ENCODE measurements around the gene SPINT1. TPM values are rescaled to one million over a fixed set of nuclear protein-coding genes. Genes with fewer than 3 reads are reported as not detected.

Gene SPINT1
- total and polyA plus RNA-seq, 8 donors = 39.3 to 123 (median 51.1) TPM

DNA sequence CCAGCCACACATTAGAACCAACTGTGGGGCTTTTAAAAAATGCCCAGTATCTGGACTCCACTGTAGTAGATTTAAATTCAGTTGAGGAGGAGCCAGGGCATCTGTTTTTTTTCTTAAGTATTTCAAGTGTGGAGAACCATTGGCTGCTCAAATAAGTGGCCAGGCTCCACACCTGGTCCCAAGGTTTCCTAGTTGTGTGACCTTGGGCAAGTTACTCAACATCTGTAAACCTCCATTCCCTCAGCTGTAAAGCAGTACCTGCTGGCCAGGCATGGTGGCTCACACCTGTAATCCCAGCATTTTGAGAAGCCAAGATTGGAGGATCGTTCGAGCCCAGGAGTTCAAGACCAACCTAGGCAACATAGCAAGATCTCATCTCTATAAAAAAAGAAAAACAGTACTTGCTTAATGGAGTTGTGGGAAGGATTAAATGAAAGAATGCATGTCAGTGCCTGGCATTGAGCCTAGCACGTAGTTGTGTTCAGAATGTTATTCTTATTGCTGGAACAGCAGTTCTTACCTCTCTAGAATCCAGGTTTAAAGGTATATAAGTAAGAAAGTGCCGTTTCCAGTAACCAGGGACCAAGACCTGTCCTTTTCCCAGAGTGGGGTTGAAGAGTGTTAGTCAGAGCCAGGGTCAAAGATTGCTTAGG, 17.3 kb upstream of the SPINT1 start:
- intact Hi-C loops (cut with DNase I) = no loop called here
- Histone ChIP-seq H3K36me3 (no peaks in the 10 kb centered on the region), H3K9me3 (no peaks in the 10 kb centered on the region), H3K4me1 (peaks cover 0 to 7% (median 0%) of the 10 kb centered on the region in 3 donors), H3K27me3 (no peaks in the 10 kb centered on the region), H3K27ac (peak overlapping the region in 2 of 4 donors; percentile 53 to 67), H3K4me3 (no peak overlapping the region)
- WGBS, 2 donors = 80 to 90% methylated on average over 4 of the region's 4 CpGs
- ATAC-seq (peak; percentile 35 to 76 (median 58)), FAIRE-seq (no peak), DNase-seq (peak in 1 of 6 donors; percentile 41)
- no peak for TF ChIP-seq CTCF (IDR thresholded peaks at IDR 0.05)

GRCh38 chr15:40828447-40829036, 15.3 kb upstream of the SPINT1 start, which contains the start of gene PPP1R14D:
Gene PPP1R14D, minus strand, starts transcription at chr15:40828708. Its CDS starts 67 bp downstream, at chr15:40828641.
- H3K36me3 ChIP-seq = no peaks in the 10 kb centered on the region
- TF ChIP-seq CTCF (IDR thresholded peaks at IDR 0.05) = no peak
- 94% methylated on average over 6 of the region's 6 CpGs for WGBS, 2 donors
- H3K4me1 ChIP-seq = peaks cover 0 to 7% (median 0%) of the 10 kb centered on the region in 3 donors
- H3K9me3 ChIP-seq = no peaks in the 10 kb centered on the region
- ATAC-seq (peak in 1 of 4 donors; percentile 28), FAIRE-seq (no peak), DNase-seq (no peak)
- H3K27ac ChIP-seq = no peak within 1 kb of the TSS
- intact Hi-C loops (cut with DNase I) = no loop called here
- no peaks in the 10 kb centered on the region for H3K27me3 ChIP-seq
- no peak within 1 kb of the TSS for H3K4me3 ChIP-seq

GRCh38 chr15:40829115-40829514, 14.7 kb upstream of the SPINT1 start:
- FAIRE-seq (no peak), DNase-seq (no peak), ATAC-seq (no peak)
- Histone ChIP-seq H3K9me3 (no peaks in the 10 kb centered on the region), H3K27ac (no peak overlapping the region), H3K4me3 (no peak overlapping the region), H3K4me1 (peaks cover 0 to 7% (median 0%) of the 10 kb centered on the region in 3 donors), H3K36me3 (no peaks in the 10 kb centered on the region), H3K27me3 (no peaks in the 10 kb centered on the region)
- WGBS, 2 donors = 76 to 80% methylated on average over 7 of the region's 7 CpGs
- TF ChIP-seq CTCF (IDR thresholded peaks at IDR 0.05) = no peak
- intact Hi-C loops (cut with DNase I) = no loop called here

GRCh38 chr15:40830884-40831283, 13.0 kb upstream of the SPINT1 start:
- Histone ChIP-seq H3K4me1 (peaks cover 0 to 6% (median 0%) of the 10 kb centered on the region in 3 donors), H3K27me3 (no peaks in the 10 kb centered on the region), H3K9me3 (no peaks in the 10 kb centered on the region), H3K27ac (no peak overlapping the region), H3K36me3 (no peaks in the 10 kb centered on the region), H3K4me3 (no peak overlapping the region)
- ATAC-seq = no peak
- FAIRE-seq = no peak
- intact Hi-C loops (cut with DNase I) = no loop called here
- no peak for DNase-seq
- no peak for TF ChIP-seq CTCF (IDR thresholded peaks at IDR 0.05)
- 86 to 89% methylated on average over 2 of the region's 2 CpGs for WGBS, 2 donors

DNA sequence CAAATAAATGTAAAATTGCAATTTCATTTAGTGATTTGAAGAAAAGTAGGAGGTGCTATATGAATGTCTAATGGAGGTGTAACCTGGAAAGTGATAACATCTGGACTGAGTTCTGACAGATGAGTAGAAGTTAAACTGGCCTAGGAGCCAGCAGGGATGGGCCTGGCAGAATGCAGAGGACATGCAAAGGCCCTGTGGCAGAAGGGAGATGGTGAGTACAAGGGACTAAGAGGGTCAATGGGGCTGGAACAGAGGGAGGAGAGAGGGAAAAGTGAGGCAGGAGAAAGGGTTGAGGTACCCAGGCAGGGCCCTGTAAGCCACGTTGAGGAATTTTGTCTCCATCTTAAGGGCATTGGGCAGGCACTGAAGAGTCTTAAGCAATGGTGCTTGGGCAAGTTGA, 12.0 kb upstream of the SPINT1 start:
- ATAC-seq (no peak), DNase-seq (no peak)
- H3K36me3 ChIP-seq = no peaks in the 10 kb centered on the region

More for the DNA sequence above, 12.0 kb upstream of the SPINT1 start:
- Histone ChIP-seq H3K4me3 (no peak overlapping the region), H3K4me1 (no peaks in the 10 kb centered on the region), H3K27ac (no peak overlapping the region), H3K27me3 (no peaks in the 10 kb centered on the region), H3K9me3 (no peaks in the 10 kb centered on the region)
- intact Hi-C loops (cut with DNase I) = no loop called here
- WGBS, 2 donors = 71 to 75% methylated on average over 1 of the region's 1 CpG
- TF ChIP-seq CTCF (IDR thresholded peaks at IDR 0.05) = no peak
- no peak for FAIRE-seq

Data from pancreas (tissue), 10 donors.